Activated CD4-positive, alpha-beta memory T cell treated with anti-CD3 and anti-CD28 coated beads, Interleukin-2, amount 10 ng/mL, durations not matched to agents 7 days and 5 days (primary cell): ENCODE data around the gene WDR27. TPM values are rescaled to one million over a fixed set of nuclear protein-coding genes. Genes with fewer than 3 reads are reported as not detected.

Experiments
- CTCF ChIA-PET: fragments of 350-600 bp; sonication (Branson Sonifier 250); formaldehyde crosslinking; loops from one replicate; lab custom pipeline; 2021; ENCODE audit warnings: antibody characterized with exemption, inconsistent platforms; lab: Charles Lee
- POLR2A ChIA-PET: fragments of 350-600 bp; sonication (Branson Sonifier 250); formaldehyde crosslinking; loops from one replicate; lab custom pipeline; 2021; ENCODE audit warnings: antibody characterized with exemption; lab: Charles Lee
- DNase-seq: peaks from one replicate; pipeline ENCODE4 v3.0.0-alpha.2; 2020
- H3K27ac Mint-ChIP-seq: one replicate; pipeline ENCODE4 v1.8.0; 2021; ENCODE audit warnings: mild to moderate bottlenecking, mixed read lengths
- H3K27me3 Mint-ChIP-seq: one replicate; pipeline ENCODE4 v1.8.0; 2021; ENCODE audit warnings: mixed read lengths
- H3K36me3 Mint-ChIP-seq: one replicate; pipeline ENCODE4 v1.8.0; 2021; ENCODE audit warnings: low read depth, mixed read lengths
- H3K4me1 Mint-ChIP-seq: one replicate; pipeline ENCODE4 v1.8.0; 2021; ENCODE audit warnings: mixed read lengths
- H3K4me3 Mint-ChIP-seq: one replicate; pipeline ENCODE4 v1.8.0; 2021; ENCODE audit warnings: mild to moderate bottlenecking, mixed read lengths
- H3K9me3 Mint-ChIP-seq: one replicate; pipeline ENCODE4 v1.8.0; 2021; ENCODE audit warnings: mixed read lengths
- total RNA-seq, 2 experiments: library from RNA; stranded (reverse); gene quantifications; one replicate each; pipeline ENCODE4 v1.2.3, GENCODE V29; 2021

Gene WDR27
- total RNA-seq, 2 experiments from 2014 or later = 24.9 to 25.2 TPM

DNA sequence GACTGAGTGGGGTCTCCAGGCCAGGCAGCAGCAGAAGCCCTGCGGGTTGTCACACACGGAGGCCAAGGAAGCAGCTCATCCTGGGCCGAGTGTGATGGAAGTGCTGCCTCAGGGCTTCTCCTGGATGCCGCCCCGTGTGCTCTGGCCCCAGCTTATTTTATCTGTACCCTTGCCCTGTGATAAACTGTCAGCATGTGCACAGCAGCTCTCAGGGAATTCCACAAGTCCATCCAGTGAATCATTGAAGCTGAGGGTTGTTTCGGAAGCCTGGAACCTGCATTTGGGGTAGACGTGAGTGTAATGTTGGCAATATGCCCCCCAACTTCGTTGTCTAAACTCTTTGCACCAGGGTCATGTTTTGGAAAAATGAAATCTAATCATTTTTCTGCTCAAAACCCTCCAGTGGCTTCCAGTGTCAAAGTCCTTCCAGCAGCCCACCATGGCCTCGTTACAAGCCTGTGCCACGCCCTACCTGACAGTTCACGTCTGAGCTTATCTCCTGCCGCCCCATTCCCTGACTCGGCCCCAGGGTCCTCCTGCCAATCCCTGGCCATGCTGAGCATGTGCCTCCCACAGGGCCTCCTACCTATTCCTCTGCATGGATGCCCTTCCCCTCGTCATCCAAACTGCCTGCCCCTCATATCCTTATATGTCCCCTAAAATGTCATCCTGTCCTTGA lies 280.1 kb downstream of the WDR27 start:
- H3K4me3 Mint-ChIP-seq = no peak overlapping the region
- no peaks in the 10 kb centered on the region for H3K4me1 Mint-ChIP-seq
- ChIA-PET CTCF (no interaction called here), POLR2A (no interaction called here)
- H3K27ac Mint-ChIP-seq = no peak overlapping the region
- DNase-seq = no peak
- peaks cover 3% of the 10 kb centered on the region for H3K27me3 Mint-ChIP-seq
- no peaks in the 10 kb centered on the region for H3K36me3 Mint-ChIP-seq
- peaks cover 7% of the 10 kb centered on the region for H3K9me3 Mint-ChIP-seq

DNA sequence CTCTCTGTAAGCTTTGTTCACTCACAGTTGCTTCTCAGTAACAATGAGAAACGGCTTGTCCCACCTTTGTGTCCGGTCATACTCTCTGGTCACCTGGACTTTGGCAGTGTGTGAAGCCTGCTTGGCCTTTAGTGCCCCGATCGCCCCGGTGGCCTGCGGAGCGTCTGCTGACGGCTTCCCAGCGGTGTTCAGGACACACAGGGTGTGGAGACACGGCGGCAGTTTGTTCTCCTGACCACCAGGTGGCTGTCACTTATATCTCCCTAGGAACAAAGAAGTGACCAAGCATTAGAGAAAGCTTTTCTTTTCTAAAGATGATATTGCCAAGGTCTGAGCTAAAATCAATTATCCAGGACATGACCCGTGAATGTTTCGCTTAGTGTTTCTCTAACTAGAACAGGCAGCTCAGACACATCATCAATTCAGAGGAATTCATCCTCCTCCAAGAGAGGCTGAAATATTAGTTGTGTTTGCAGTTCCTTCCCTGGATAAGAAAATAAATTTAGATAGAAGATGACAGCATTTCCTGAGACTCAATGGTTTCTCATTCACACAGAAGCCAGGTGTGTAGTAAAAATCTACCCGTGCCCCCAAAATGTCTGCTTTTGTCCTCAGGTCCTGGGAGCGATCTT lies 280.8 kb downstream of the WDR27 start:
- CTCF ChIA-PET = no interaction called here
- POLR2A ChIA-PET = no interaction called here
- Mint-ChIP-seq H3K27me3 (peaks cover 3% of the 10 kb centered on the region), H3K36me3 (no peaks in the 10 kb centered on the region), H3K27ac (no peak overlapping the region), H3K4me1 (no peaks in the 10 kb centered on the region), H3K4me3 (no peak overlapping the region), H3K9me3 (peaks cover 7% of the 10 kb centered on the region)
- DNase-seq = no peak

DNA sequence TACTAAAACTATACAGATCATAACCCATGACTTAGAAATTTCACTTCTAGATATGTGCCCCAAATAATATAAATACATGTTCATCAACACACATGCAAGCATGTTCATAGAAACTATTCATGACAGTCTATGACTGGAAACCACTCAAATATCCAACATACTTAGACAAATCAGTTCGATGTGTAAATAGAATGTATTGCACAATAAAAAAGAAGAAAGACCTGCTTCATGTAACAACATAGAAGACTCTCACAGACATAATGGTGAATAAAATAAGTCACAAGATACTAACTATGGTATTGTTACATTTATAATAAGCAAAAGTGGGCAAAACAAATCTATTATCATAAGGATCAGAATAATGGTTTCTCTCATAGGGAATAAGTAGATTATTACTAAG lies 284.7 kb downstream of the WDR27 start:
- Mint-ChIP-seq H3K27me3 (peaks cover 3% of the 10 kb centered on the region), H3K4me3 (no peak overlapping the region), H3K4me1 (no peaks in the 10 kb centered on the region), H3K36me3 (no peaks in the 10 kb centered on the region), H3K27ac (no peak overlapping the region), H3K9me3 (peaks cover 14% of the 10 kb centered on the region)
- ChIA-PET POLR2A (no interaction called here), CTCF (no interaction called here)
- DNase-seq = no peak

DNA sequence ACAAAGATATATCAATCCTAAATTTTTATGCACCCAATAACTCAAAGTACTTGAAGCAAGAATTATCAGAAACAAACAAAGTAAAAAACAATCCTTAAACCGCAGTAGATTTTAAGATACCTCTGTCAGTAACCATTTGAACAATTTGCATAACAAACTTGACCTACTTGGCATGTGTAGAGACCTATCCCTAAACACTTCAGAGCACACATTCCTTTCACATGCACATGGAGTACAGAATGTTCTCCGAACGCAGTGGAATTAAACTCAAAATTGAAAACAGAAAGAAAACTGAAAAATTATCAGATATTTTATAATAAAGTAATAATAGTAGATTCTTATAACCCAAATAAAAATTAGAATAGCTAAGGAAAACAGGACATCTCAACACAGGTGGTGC lies 285.6 kb downstream of the WDR27 start:
- no peak overlapping the region for H3K27ac Mint-ChIP-seq
- no peaks in the 10 kb centered on the region for H3K36me3 Mint-ChIP-seq

DNA sequence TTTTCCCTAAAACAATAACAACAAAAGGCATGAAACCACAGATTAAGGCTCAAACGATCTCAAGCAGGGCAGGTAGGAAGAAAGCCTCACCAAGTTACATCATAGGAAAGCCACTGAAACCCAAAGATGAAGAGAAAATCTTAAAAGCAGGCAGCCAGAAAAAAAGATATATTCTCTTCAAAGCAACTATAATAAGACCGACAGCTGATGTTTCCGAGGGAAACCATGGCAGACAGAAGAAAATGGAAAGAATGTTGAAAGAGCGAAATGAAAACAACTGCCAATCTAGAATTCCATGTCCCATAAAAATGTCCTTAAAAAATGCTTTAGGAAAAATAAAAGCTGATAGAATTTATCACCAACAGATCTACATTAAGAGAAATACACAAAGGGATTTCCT lies 286.6 kb downstream of the WDR27 start:
- peaks cover 14% of the 10 kb centered on the region for H3K9me3 Mint-ChIP-seq
- H3K27me3 Mint-ChIP-seq = peaks cover 3% of the 10 kb centered on the region
- H3K4me1 Mint-ChIP-seq = no peaks in the 10 kb centered on the region
- ChIA-PET CTCF (no interaction called here), POLR2A (no interaction called here)
- H3K4me3 Mint-ChIP-seq = no peak overlapping the region
- no peaks in the 10 kb centered on the region for H3K36me3 Mint-ChIP-seq
- DNase-seq = no peak
- no peak overlapping the region for H3K27ac Mint-ChIP-seq

More for the DNA sequence above, 285.6 kb downstream of the WDR27 start:
- CTCF ChIA-PET = no interaction called here
- H3K4me3 Mint-ChIP-seq = no peak overlapping the region
- POLR2A ChIA-PET = no interaction called here
- no peak for DNase-seq
- peaks cover 14% of the 10 kb centered on the region for H3K9me3 Mint-ChIP-seq
- H3K27me3 Mint-ChIP-seq = peaks cover 3% of the 10 kb centered on the region
- H3K4me1 Mint-ChIP-seq = no peaks in the 10 kb centered on the region

DNA sequence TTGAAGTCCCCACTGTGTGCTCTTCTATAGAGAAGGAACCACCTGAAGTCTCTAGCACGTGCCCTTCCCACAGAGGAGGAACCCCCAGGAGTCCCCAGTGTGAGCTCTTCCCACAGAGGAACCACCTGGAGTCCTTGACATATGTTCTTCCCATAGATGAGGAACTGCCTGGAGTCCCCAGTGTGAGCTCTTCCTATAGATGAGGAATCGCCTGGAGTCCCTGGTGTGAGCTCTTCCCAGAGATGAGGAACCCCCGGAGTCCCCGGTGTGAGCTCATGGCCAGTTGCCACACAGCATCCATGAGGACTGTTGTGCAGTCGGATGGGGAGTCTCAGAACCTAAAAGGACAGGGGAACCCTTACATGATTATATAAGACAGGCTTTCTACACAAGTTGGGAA lies 290.1 kb downstream of the WDR27 start:
- H3K27me3 Mint-ChIP-seq = peaks cover 2% of the 10 kb centered on the region
- no peak overlapping the region for H3K4me3 Mint-ChIP-seq
- CTCF ChIA-PET = no interaction called here
- no peak overlapping the region for H3K27ac Mint-ChIP-seq
- no peaks in the 10 kb centered on the region for H3K36me3 Mint-ChIP-seq
- peaks cover 16% of the 10 kb centered on the region for H3K9me3 Mint-ChIP-seq
- POLR2A ChIA-PET = no interaction called here
- DNase-seq = no peak
- H3K4me1 Mint-ChIP-seq = no peaks in the 10 kb centered on the region

DNA sequence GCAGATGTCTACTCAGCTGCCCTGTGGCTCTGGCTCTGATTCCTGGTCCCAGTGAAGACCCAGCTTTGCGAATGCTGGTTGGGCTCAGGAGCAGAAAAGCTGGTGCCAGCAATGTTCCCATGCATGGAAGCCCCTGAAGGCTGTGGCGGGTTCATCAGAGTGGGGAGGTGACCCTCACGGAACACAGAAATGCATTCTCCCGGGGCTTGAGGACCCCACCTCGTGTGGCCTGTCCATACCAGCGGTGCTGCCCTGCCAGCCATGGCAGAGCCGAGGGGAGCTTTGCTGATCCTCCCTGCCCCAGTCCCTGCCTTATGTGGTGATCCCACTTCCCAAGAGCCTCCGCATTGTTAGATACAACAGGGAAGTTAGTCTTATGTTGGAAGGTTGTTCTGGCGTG lies 290.5 kb downstream of the WDR27 start:
- no peak for DNase-seq
- no peak overlapping the region for H3K4me3 Mint-ChIP-seq
- no peaks in the 10 kb centered on the region for H3K36me3 Mint-ChIP-seq
- CTCF ChIA-PET = no interaction called here
- no peaks in the 10 kb centered on the region for H3K4me1 Mint-ChIP-seq
- H3K9me3 Mint-ChIP-seq = peaks cover 16% of the 10 kb centered on the region
- peaks cover 2% of the 10 kb centered on the region for H3K27me3 Mint-ChIP-seq
- POLR2A ChIA-PET = no interaction called here
- no peak overlapping the region for H3K27ac Mint-ChIP-seq

DNA sequence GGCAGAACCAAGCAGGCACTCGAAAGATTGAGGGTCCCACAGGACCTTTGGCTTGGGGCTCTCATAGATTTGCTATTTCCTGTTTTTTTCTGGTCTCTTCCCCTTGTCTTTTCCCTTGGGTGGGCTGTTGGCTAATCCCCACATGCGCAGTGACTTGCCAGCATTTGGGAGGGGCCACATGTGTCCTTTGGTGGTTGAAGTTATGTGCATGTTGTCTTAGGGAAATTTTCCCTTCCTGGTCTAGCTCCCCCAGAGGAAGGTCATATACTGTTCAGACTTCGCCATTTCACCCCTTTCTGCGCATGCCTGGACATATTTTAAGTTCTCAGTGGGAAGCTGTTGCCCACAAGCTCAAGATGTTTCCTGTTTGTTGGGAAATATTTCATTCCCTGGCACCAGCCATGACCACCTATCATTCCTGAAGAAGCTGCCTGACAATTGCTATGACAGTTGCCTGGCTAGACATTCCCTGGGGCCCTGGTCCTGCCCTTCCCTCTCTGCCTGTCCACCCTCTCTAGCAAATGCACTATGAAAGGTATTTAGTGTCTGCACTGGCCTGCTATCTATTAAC lies 292.0 kb downstream of the WDR27 start:
- H3K27me3 Mint-ChIP-seq = peaks cover 2% of the 10 kb centered on the region
- no peaks in the 10 kb centered on the region for H3K36me3 Mint-ChIP-seq
- no peaks in the 10 kb centered on the region for H3K4me1 Mint-ChIP-seq
- CTCF ChIA-PET = no interaction called here
- H3K27ac Mint-ChIP-seq = no peak overlapping the region
- H3K9me3 Mint-ChIP-seq = peaks cover 11% of the 10 kb centered on the region
- POLR2A ChIA-PET = no interaction called here
- H3K4me3 Mint-ChIP-seq = no peak overlapping the region
- no peak for DNase-seq

DNA sequence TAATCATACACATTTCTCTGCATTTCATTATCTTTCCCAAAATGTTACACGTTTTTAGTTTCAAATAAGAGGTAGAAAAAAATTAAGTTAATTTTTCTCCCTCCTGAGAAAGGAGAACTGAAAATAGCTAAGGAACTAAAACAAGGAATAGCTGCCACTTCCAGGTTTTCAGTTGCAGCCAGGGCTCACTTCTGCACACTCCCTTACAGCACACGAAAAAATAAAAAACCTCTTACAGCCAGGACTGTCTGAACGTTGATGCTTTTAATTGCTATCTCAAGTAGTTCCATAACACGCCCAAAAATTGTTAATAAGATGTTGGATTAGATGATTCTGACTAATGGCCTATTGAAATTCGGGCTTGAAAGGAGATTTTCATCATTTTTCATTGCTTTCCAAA lies 294.5 kb downstream of the WDR27 start:
- no peaks in the 10 kb centered on the region for H3K4me1 Mint-ChIP-seq
- H3K27me3 Mint-ChIP-seq = peaks cover 2% of the 10 kb centered on the region
- POLR2A ChIA-PET = no interaction called here
- H3K4me3 Mint-ChIP-seq = no peak overlapping the region
- no peaks in the 10 kb centered on the region for H3K36me3 Mint-ChIP-seq
- CTCF ChIA-PET = no interaction called here
- no peak overlapping the region for H3K27ac Mint-ChIP-seq
- no peak for DNase-seq
- peaks cover 2% of the 10 kb centered on the region for H3K9me3 Mint-ChIP-seq

Other genes with a start within 250 kb of the WDR27 start
- 10 to 100 TPM; 19.2 to 19.6 TPM for gene C6orf120, start 97 bp upstream of the WDR27 start, total RNA-seq
- gene PHF10, start 22.5 kb upstream of the WDR27 start, total RNA-seq = 10 to 100 TPM; 59.9 to 63.6 TPM
- gene DYNLT2, start 49.5 kb upstream of the WDR27 start, total RNA-seq = 1 to 10 TPM; 1.7 to 2.2 TPM
- gene ERMARD, start 49.6 kb upstream of the WDR27 start, total RNA-seq = 10 to 100 TPM; 29.3 to 30.7 TPM